MCF 10A (cell line): ENCODE measurements around the gene GAN. TPM values are rescaled to one million over a fixed set of nuclear protein-coding genes. Genes with fewer than 3 reads are reported as not detected.

ENCODE experiments used
- BruUV-seq: library from RNA; stranded (reverse); fragments of 400-500 nt; replicated peaks from 2 replicates; lab custom pipeline; 2021; lab: Mats Ljungman, UMichigan
- CTCF ChIA-PET: fragments of 300-600 bp; sonication (Branson Sonifier 250); formaldehyde crosslinking; extraction: SDS; loops from one replicate; lab custom pipeline; 2021; ENCODE audit warnings: antibody characterized with exemption, inconsistent platforms; lab: Yijun Ruan, JAX
- POLR2A ChIA-PET: fragments of 300-600, 350-650 bp; sonication (Branson Sonifier 250); formaldehyde crosslinking; extraction: SDS; loops from one replicate; lab custom pipeline; 2020; ENCODE audit warnings: antibody characterized with exemption, inconsistent platforms; lab: Yijun Ruan, JAX
- DNase-seq: peaks from one replicate; pipeline ENCODE4 v3.0.0-alpha.2; 2018; ENCODE audit not compliant: unreplicated experiment
- H3K27ac Mint-ChIP-seq: one replicate; pipeline ENCODE4 v1.8.0; 2022; ENCODE audit warnings: mild to moderate bottlenecking, low read depth, mixed read lengths; ENCODE audit not compliant: unreplicated experiment
- H3K27me3 Mint-ChIP-seq: one replicate; pipeline ENCODE4 v1.8.0; 2022; ENCODE audit warnings: mixed read lengths; ENCODE audit not compliant: insufficient read depth, unreplicated experiment
- H3K36me3 Mint-ChIP-seq: one replicate; pipeline ENCODE4 v1.8.0; 2022; ENCODE audit warnings: mild to moderate bottlenecking, moderate library complexity, mixed read lengths; ENCODE audit not compliant: insufficient read depth, unreplicated experiment
- H3K4me1 Mint-ChIP-seq: one replicate; pipeline ENCODE4 v1.8.0; 2022; ENCODE audit warnings: mixed read lengths; ENCODE audit not compliant: insufficient read depth, unreplicated experiment
- H3K4me3 Mint-ChIP-seq: one replicate; pipeline ENCODE4 v1.8.0; 2022; ENCODE audit warnings: mild to moderate bottlenecking, moderate library complexity, mixed read lengths; ENCODE audit not compliant: unreplicated experiment
- H3K9me3 Mint-ChIP-seq: one replicate; pipeline ENCODE4 v1.8.0; 2022; ENCODE audit warnings: mixed read lengths; ENCODE audit not compliant: unreplicated experiment
- intact Hi-C: fragments of 100-400 bp; cut with micrococcal nuclease; formaldehyde crosslinking; loops from 2 replicates; pipeline ENCODE4 v1.14.1; 2022
- total RNA-seq: library from RNA; stranded (reverse); gene quantifications from 2 replicates; pipeline ENCODE4 v1.2.3, GENCODE V29; 2022
- TF ChIP-seq, protein P1 (sequence below): fragments of 200-600 bp; IDR thresholded peaks from one replicate; pipeline ENCODE4 v1.8.0; 2022; ENCODE audit warnings: antibody characterized with exemption, mild to moderate bottlenecking; ENCODE audit not compliant: unreplicated experiment

Gene GAN
- total RNA-seq, 1 experiment from 2014 or later: 12.4 TPM

DNA sequence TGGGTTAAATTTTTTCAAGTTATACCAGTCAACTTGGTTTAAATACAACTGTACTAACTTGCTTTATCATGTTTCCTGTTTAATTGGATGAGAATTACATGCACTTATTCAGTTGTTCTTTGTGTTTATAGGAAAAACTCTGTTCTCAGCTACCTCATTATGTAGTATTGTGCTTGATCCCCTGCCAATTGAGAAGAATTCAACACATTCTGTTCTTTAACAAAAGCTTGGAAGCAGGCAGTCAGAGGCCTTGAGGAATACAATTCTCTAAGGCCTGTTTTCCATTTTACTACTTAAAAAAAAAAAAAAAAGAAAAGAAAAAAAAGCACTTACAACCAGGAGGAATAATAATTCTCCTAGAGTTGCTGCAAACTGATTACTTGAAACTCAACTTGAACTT is 69.2 kb downstream of the GAN start:
- TF ChIP-seq, protein P1, sequence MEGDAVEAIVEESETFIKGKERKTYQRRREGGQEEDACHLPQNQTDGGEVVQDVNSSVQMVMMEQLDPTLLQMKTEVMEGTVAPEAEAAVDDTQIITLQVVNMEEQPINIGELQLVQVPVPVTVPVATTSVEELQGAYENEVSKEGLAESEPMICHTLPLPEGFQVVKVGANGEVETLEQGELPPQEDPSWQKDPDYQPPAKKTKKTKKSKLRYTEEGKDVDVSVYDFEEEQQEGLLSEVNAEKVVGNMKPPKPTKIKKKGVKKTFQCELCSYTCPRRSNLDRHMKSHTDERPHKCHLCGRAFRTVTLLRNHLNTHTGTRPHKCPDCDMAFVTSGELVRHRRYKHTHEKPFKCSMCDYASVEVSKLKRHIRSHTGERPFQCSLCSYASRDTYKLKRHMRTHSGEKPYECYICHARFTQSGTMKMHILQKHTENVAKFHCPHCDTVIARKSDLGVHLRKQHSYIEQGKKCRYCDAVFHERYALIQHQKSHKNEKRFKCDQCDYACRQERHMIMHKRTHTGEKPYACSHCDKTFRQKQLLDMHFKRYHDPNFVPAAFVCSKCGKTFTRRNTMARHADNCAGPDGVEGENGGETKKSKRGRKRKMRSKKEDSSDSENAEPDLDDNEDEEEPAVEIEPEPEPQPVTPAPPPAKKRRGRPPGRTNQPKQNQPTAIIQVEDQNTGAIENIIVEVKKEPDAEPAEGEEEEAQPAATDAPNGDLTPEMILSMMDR: no peak
- POLR2A ChIA-PET: no interaction called here

DNA sequence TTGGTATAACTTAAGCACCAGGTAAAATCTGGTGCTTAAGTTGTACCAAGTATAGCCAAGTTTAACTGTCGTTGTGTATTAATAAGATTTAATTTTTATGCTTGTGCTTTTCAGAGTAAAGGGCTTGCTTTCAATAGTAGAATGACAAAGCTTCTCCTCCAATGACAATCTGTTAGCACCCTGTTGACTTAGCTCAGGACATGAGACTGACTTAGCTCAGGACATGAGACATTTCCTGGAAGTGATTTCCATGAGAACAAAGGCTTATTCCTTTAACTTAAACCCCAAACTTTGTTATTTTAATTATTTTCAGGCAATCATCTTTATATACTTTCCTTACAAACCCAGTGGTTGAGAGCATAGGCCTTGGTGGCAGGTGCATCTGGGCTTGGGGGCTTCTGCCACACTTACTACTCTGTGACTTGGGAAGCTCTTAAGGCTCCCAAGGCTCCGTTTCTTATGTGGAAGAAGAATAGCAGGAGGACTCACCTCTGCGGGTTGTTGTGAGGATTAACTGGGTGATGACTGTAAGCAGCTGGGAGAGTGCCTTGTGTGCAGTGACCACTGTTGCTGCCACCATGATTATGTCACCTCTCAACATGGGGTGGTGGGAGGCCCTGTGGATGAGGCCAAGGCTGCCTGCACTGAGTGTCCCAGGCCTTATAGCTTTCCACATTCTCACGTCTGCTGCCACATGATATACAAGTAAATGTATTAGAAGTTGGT is 70.4 kb downstream of the GAN start:
- Mint-ChIP-seq H3K4me1 (no peaks in the 10 kb centered on the region), H3K27ac (no peak overlapping the region), H3K9me3 (no peaks in the 10 kb centered on the region), H3K27me3 (no peaks in the 10 kb centered on the region), H3K4me3 (no peak overlapping the region), H3K36me3 (peaks cover 25% of the 10 kb centered on the region)
- no TSS peak for BruUV-seq
- TF ChIP-seq, protein P1: no peak
- CTCF ChIA-PET: interaction anchor here (0.5 to 1.6 kb wide), 6 partner anchors 15 to 338 kb away, joined by 3 to 5 read pairs (median 3); no protein-coding TSS in a partner anchor
- POLR2A ChIA-PET: no interaction called here
- DNase-seq: no peak
- intact Hi-C loops: no loop called here

More for the DNA sequence above, 69.2 kb downstream of the GAN start:
- Mint-ChIP-seq H3K36me3 (peaks cover 28% of the 10 kb centered on the region), H3K27ac (no peak overlapping the region), H3K4me1 (no peaks in the 10 kb centered on the region), H3K27me3 (no peaks in the 10 kb centered on the region), H3K9me3 (no peaks in the 10 kb centered on the region), H3K4me3 (no peak overlapping the region)
- BruUV-seq: no TSS peak
- CTCF ChIA-PET: interaction anchor here (0.6 to 1.1 kb wide), 2 partner anchors 19 to 179 kb away, joined by 3 read pairs; no protein-coding TSS in a partner anchor
- no peak for DNase-seq
- intact Hi-C loops: no loop called here

DNA sequence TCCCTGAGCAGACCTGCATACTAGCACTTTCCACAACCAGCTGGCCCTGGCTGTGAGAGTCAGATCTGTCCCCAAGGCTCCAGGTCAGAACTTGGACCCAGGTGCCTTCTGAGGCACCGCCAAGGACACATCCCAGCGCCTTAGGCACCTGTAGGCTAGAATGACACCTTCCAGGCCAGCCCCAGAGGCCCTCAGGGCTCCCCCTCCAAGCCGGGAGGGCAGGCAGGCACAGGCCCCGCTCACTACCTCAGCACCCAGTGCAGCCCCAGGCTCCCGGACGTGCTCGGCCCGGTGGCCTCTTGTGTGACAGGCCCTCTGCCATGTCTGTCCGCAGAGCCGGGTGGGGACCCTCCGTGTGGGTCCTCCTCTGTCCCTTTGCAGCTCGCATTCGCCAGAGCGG is 73.6 kb downstream of the GAN start:
- CTCF ChIA-PET: no interaction called here
- no peaks in the 10 kb centered on the region for H3K27me3 Mint-ChIP-seq
- H3K4me3 Mint-ChIP-seq: no peak overlapping the region
- H3K9me3 Mint-ChIP-seq: no peaks in the 10 kb centered on the region
- no peak for DNase-seq
- peaks cover 49% of the 10 kb centered on the region for H3K36me3 Mint-ChIP-seq
- H3K27ac Mint-ChIP-seq: no peak overlapping the region
- TF ChIP-seq, protein P1: no peak
- intact Hi-C loops: no loop called here
- POLR2A ChIA-PET: no interaction called here
- BruUV-seq: no TSS peak
- H3K4me1 Mint-ChIP-seq: no peaks in the 10 kb centered on the region

DNA sequence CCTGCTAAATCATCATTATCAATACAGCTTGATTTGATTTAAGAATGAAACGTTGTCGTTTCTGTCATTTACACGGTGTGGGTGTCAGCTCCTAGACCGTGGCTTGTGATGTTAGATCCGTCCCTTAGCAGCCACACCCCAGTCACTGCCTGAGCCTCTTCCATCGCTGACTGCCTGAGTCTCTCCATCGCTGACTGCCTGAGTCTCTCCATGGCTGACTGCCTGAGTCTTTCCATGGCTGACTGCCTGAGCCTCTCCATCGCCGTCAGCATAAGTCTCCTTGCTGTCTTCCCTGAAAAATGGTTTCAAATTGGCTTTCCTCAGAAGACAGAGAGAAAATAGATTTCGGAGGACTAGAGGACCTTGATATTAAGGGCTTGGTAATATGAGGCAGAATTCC is 76.1 kb downstream of the GAN start:
- TF ChIP-seq, protein P1: no peak
- ChIA-PET POLR2A (interaction anchor here (0.5 to 1.0 kb wide), 2 partner anchors 11 to 26 kb away, joined by 3 to 4 read pairs; no protein-coding TSS in a partner anchor), CTCF (interaction anchor here (0.8 to 1.0 kb wide), 2 partner anchors 127 to 334 kb away, joined by 3 to 4 read pairs; no protein-coding TSS in a partner anchor)
- DNase-seq: no peak
- no peaks in the 10 kb centered on the region for H3K4me1 Mint-ChIP-seq
- BruUV-seq: no TSS peak
- peaks cover 48% of the 10 kb centered on the region for H3K36me3 Mint-ChIP-seq
- H3K9me3 Mint-ChIP-seq: no peaks in the 10 kb centered on the region
- no peaks in the 10 kb centered on the region for H3K27me3 Mint-ChIP-seq
- no peak overlapping the region for H3K27ac Mint-ChIP-seq
- intact Hi-C loops: no loop called here
- no peak overlapping the region for H3K4me3 Mint-ChIP-seq
